HL-60 (cell line): ENCODE measurements around the gene PRPF19.

Experiments used
- DNase-seq, 2 experiments: peaks; one replicate each; pipeline ENCODE4 v3.0.0-alpha.2; 2010 to 2020; ENCODE audit warnings: low read depth in 1 of 2, low spot score in 1 of 2
- H3K27ac ChIP-seq: fragments of 250-450 bp; sonication (Bioruptor Pico); replicated peaks from 2 replicates; pipeline ENCODE4 v1.5.1; 2020; ENCODE audit warnings: mild to moderate bottlenecking, moderate library complexity
- H3K27me3 ChIP-seq: fragments of 250-450 bp; sonication (Bioruptor Pico); 2 replicates; pipeline ENCODE4 v1.5.1; 2021; ENCODE audit warnings: mild to moderate bottlenecking, moderate library complexity; ENCODE audit not compliant: insufficient read depth, poor library complexity, severe bottlenecking
- H3K4me3 ChIP-seq: replicated peaks from 2 replicates; pipeline ENCODE4 v1.5.1; 2011; ENCODE audit warnings: mild to moderate bottlenecking, control low read depth, low read length; ENCODE audit not compliant: insufficient read depth
- GABPA ChIP-seq: IDR thresholded peaks from 2 replicates; pipeline ENCODE4 v1.6.1; 2012; ENCODE audit warnings: low read depth
- POLR2AphosphoS5 ChIP-seq: IDR thresholded peaks from 2 replicates; pipeline ENCODE4 v1.6.1; 2012; ENCODE audit warnings: low read depth
- SPI1 ChIP-seq: IDR thresholded peaks from 2 replicates; pipeline ENCODE4 v1.6.1; 2012; ENCODE audit warnings: low read depth, mild to moderate bottlenecking, borderline replicate concordance
- TF ChIP-seq, protein P1 (sequence below): IDR thresholded peaks from one replicate; pipeline ENCODE4 v1.5.1; 2011; ENCODE audit warnings: low read length, control low read depth, inconsistent platforms; ENCODE audit not compliant: insufficient read depth
- TF ChIP-seq, protein P2 (sequence below): IDR thresholded peaks from 2 replicates; pipeline ENCODE4 v1.6.1; 2012; ENCODE audit warnings: low read depth; ENCODE audit not compliant: insufficient replicate concordance

Gene PRPF19

DNA sequence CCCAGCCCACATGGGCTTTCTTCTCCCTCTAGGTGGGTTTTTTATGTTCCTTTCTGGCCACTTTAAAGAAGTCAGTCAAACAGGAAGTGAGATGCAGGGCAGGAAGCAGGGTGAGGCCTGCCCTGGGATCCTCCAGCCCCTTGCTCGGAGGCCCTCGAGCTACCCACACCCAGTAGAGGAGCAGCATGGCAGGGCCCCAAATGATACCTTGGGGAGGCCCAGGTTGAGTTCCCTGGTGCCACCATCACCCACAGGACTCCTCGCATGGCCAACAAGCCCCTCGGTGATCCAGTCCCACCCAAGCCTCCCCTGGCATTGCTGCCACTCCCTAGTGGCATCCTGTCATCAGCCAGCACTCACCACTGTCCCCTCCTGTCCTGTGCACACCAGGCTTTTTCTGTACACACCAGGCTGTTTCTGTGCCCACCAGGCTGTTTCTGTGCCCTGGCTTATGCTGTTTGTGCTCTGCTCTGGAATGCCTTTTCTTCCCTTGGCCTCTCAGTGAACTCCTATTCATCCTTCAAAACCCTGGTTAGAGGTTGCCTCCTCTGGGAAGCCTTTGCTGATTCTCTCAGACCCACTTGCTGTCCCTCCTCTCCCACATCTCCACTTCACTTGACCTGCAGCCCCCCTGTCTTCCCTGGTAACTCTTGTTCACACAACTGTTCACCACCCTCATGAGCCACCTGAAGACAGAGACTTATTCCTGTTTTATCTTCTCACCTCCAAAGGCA, 47.5 kb downstream of the PRPF19 start:
- peak; percentile 59; the same call in 1 of the 2 replicates for TF ChIP-seq SPI1
- TF ChIP-seq, protein P1, sequence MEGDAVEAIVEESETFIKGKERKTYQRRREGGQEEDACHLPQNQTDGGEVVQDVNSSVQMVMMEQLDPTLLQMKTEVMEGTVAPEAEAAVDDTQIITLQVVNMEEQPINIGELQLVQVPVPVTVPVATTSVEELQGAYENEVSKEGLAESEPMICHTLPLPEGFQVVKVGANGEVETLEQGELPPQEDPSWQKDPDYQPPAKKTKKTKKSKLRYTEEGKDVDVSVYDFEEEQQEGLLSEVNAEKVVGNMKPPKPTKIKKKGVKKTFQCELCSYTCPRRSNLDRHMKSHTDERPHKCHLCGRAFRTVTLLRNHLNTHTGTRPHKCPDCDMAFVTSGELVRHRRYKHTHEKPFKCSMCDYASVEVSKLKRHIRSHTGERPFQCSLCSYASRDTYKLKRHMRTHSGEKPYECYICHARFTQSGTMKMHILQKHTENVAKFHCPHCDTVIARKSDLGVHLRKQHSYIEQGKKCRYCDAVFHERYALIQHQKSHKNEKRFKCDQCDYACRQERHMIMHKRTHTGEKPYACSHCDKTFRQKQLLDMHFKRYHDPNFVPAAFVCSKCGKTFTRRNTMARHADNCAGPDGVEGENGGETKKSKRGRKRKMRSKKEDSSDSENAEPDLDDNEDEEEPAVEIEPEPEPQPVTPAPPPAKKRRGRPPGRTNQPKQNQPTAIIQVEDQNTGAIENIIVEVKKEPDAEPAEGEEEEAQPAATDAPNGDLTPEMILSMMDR = no peak
- DNase-seq = no peak
- H3K27ac ChIP-seq = no peak overlapping the region
- no peak overlapping the region for H3K4me3 ChIP-seq
- H3K27me3 ChIP-seq = no peaks in the 10 kb centered on the region

- no peak overlapping the region for H3K27ac ChIP-seq
- no peak for DNase-seq
- no peak overlapping the region for H3K4me3 ChIP-seq
- H3K27me3 ChIP-seq = no peaks in the 10 kb centered on the region
- TF ChIP-seq SPI1 = no peak
These were observed 48.1 kb downstream of the PRPF19 start for GRCh38 chr11:60858236-60858635.

- no peak for DNase-seq
- H3K27ac ChIP-seq = no peak overlapping the region
- TF ChIP-seq, protein P1 = no peak
- TF ChIP-seq, protein P2, sequence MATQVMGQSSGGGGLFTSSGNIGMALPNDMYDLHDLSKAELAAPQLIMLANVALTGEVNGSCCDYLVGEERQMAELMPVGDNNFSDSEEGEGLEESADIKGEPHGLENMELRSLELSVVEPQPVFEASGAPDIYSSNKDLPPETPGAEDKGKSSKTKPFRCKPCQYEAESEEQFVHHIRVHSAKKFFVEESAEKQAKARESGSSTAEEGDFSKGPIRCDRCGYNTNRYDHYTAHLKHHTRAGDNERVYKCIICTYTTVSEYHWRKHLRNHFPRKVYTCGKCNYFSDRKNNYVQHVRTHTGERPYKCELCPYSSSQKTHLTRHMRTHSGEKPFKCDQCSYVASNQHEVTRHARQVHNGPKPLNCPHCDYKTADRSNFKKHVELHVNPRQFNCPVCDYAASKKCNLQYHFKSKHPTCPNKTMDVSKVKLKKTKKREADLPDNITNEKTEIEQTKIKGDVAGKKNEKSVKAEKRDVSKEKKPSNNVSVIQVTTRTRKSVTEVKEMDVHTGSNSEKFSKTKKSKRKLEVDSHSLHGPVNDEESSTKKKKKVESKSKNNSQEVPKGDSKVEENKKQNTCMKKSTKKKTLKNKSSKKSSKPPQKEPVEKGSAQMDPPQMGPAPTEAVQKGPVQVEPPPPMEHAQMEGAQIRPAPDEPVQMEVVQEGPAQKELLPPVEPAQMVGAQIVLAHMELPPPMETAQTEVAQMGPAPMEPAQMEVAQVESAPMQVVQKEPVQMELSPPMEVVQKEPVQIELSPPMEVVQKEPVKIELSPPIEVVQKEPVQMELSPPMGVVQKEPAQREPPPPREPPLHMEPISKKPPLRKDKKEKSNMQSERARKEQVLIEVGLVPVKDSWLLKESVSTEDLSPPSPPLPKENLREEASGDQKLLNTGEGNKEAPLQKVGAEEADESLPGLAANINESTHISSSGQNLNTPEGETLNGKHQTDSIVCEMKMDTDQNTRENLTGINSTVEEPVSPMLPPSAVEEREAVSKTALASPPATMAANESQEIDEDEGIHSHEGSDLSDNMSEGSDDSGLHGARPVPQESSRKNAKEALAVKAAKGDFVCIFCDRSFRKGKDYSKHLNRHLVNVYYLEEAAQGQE = no peak
- TF ChIP-seq SPI1 (no peak), POLR2AphosphoS5 (no peak)
- no peak overlapping the region for H3K4me3 ChIP-seq
- no peaks in the 10 kb centered on the region for H3K27me3 ChIP-seq
These were observed 48.8 kb downstream of the PRPF19 start for GRCh38 chr11:60857378-60858232.

DNA sequence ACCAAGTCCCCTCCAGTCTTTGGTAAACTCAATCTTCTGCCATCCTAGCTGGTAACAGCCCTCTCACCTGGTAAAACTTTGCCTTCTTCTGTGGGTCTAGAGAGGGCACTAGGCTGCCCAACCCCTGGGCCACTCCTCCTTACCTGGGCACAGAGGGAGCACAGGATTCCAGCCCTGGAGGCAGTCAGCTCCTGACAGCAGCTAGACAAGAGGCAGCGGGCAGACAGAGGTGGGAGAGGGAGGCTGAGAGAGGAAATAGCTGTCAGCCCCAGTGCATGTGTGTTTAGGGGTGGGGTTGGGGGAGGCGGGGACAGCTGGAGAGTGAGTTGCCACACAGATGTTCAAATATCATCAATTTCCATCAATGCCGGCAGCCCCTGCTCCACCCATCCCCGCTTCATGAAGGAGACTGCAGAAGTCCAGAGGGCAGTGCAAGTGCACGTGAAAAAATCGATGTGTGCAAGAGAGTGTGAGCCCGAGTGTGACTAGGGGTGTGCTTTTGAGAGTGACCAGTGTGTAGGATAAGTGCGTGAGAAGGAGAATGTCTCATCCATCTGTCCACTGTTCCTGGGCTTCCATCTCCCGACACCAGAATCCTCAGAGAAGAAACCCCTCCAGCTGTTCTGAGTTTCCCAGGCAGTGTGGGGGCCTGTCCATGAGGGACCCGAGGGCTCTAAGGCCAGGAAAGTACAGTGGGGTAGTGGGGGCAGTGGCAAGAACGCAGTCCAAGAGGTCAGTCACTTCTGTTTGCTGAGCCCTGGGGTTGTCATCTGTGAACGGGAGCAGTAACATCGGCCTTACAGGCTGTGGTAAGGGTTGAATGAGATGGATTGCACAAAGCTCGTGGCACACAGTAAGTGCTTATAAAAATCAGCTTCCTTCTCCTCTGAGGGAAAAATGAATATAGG, 50.4 kb downstream of the PRPF19 start, which contains the start of gene PTGDR2:
Gene PTGDR2, minus strand, starts transcription at position 225 of the 908 bp plus-strand sequence. CDS start 2,228 bp downstream, outside the sequence.
- DNase-seq = no peak
- TF ChIP-seq, protein P2 = no peak
- TF ChIP-seq POLR2AphosphoS5 (no peak), GABPA (no peak), SPI1 (no peak)
- TF ChIP-seq, protein P1 = no peak

More for the DNA sequence above, 50.4 kb downstream of the PRPF19 start, which contains the start of gene PTGDR2:
- Histone ChIP-seq H3K27ac (no peak within 1 kb of the TSS), H3K27me3 (no peaks in the 10 kb centered on the region), H3K4me3 (no peak within 1 kb of the TSS)
